ENCODE data around the gene DIS3L2.

Gene DIS3L2

GRCh38 chr2:232073026-232073425 is 111.5 kb downstream of the DIS3L2 start:
- Mint-ChIP-seq H3K9me3 (no peaks in the 10 kb centered on the region), H3K36me3 (ENCODE audit: insufficient read depth) (no peaks in the 10 kb centered on the region), H3K27ac (ENCODE audit: low read depth) (no peak overlapping the region), H3K4me3 (no peak overlapping the region), H3K27me3 (no peaks in the 10 kb centered on the region), H3K4me1 (peaks cover 34% of the 10 kb centered on the region)
- no peak for ATAC-seq (replicated peaks; ENCODE audit: extremely low read depth, poor library complexity, severe bottlenecking)
- DNase-seq (ENCODE audit: low spot score in 2 of 2) = no peak

- peaks cover 38% of the 10 kb centered on the region for H3K4me1 Mint-ChIP-seq
- H3K36me3 Mint-ChIP-seq (ENCODE audit: insufficient read depth) = no peaks in the 10 kb centered on the region
- ATAC-seq (replicated peaks; ENCODE audit: extremely low read depth, poor library complexity, severe bottlenecking) (no peak), DNase-seq (ENCODE audit: low spot score in 2 of 2) (no peak)
- H3K4me3 Mint-ChIP-seq = no peak overlapping the region
- no peaks in the 10 kb centered on the region for H3K27me3 Mint-ChIP-seq
- no peak overlapping the region for H3K27ac Mint-ChIP-seq (ENCODE audit: low read depth)
- H3K9me3 Mint-ChIP-seq = no peaks in the 10 kb centered on the region
Observed at GRCh38 chr2:232073699-232074098, 112.2 kb downstream of the DIS3L2 start.

DNA sequence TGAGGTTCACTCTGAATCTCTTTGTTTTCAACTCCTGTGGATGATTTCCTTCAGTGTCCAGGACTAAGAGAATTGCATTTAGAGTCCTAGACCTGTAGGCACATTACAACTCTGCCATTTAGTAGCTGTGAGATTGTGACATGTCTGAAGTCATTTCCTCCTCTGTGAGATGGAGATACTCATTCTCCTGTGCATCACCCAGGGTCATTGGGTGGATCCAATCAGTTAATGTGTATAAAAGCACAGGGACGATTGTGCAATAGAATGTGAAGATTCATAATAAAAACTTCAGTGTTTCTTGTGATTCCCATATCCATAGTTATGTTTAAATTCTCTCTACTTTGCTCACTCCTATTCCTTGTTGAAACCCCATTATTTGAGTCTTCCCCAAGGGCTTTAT is 113.6 kb downstream of the DIS3L2 start:
- Mint-ChIP-seq H3K9me3 (no peaks in the 10 kb centered on the region), H3K36me3 (ENCODE audit: insufficient read depth) (peaks cover 1% of the 10 kb centered on the region), H3K4me3 (no peak overlapping the region), H3K27ac (ENCODE audit: low read depth) (no peak overlapping the region), H3K4me1 (peaks cover 41% of the 10 kb centered on the region), H3K27me3 (no peaks in the 10 kb centered on the region)
- DNase-seq (ENCODE audit: low spot score in 2 of 2) = no peak
- ATAC-seq (replicated peaks; ENCODE audit: extremely low read depth, poor library complexity, severe bottlenecking) = no peak

- no peak overlapping the region for H3K4me3 Mint-ChIP-seq
- H3K4me1 Mint-ChIP-seq = peaks cover 44% of the 10 kb centered on the region
- H3K27me3 Mint-ChIP-seq = no peaks in the 10 kb centered on the region
- DNase-seq (ENCODE audit: low spot score in 2 of 2) (no peak), ATAC-seq (replicated peaks; ENCODE audit: extremely low read depth, poor library complexity, severe bottlenecking) (no peak)
- no peaks in the 10 kb centered on the region for H3K9me3 Mint-ChIP-seq
- peaks cover 1% of the 10 kb centered on the region for H3K36me3 Mint-ChIP-seq (ENCODE audit: insufficient read depth)
- no peak overlapping the region for H3K27ac Mint-ChIP-seq (ENCODE audit: low read depth)
Observed at GRCh38 chr2:232075859-232076258, 114.3 kb downstream of the DIS3L2 start.

GRCh38 chr2:232076272-232076671 is 114.8 kb downstream of the DIS3L2 start:
- no peak for DNase-seq (ENCODE audit: low spot score in 2 of 2)
- no peak overlapping the region for H3K4me3 Mint-ChIP-seq
- H3K4me1 Mint-ChIP-seq = peaks cover 41% of the 10 kb centered on the region
- H3K9me3 Mint-ChIP-seq = no peaks in the 10 kb centered on the region
- peaks cover 1% of the 10 kb centered on the region for H3K36me3 Mint-ChIP-seq (ENCODE audit: insufficient read depth)
- no peak overlapping the region for H3K27ac Mint-ChIP-seq (ENCODE audit: low read depth)
- H3K27me3 Mint-ChIP-seq = no peaks in the 10 kb centered on the region
- no peak for ATAC-seq (replicated peaks; ENCODE audit: extremely low read depth, poor library complexity, severe bottlenecking)

DNA sequence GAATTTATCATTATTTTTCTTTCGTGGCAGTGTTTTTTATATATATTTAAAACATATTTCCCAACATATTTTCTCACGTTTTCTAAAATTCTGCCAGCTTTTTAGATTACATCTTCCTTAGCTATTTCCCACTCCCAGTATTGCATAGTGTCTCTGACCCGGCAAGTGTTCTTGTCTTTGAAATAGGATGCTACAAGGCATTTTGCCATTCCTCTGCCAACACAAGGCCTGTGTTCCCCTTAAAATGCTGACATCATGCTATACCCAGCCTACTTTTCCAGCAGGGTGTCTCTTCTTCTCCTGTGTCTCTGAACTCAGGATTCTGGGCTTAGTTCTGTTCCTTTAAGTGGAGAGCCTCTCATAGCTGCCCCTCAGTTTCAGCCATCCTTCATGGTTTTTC is 115.2 kb downstream of the DIS3L2 start:
- Mint-ChIP-seq H3K4me1 (peaks cover 37% of the 10 kb centered on the region), H3K36me3 (ENCODE audit: insufficient read depth) (peaks cover 1% of the 10 kb centered on the region), H3K4me3 (no peak overlapping the region), H3K9me3 (no peaks in the 10 kb centered on the region), H3K27me3 (no peaks in the 10 kb centered on the region), H3K27ac (ENCODE audit: low read depth) (no peak overlapping the region)
- no peak for DNase-seq (ENCODE audit: low spot score in 2 of 2)
- ATAC-seq (replicated peaks; ENCODE audit: extremely low read depth, poor library complexity, severe bottlenecking) = no peak

GRCh38 chr2:232085164-232085563 is 123.7 kb downstream of the DIS3L2 start:
- H3K27me3 Mint-ChIP-seq = no peaks in the 10 kb centered on the region
- ATAC-seq (replicated peaks; ENCODE audit: extremely low read depth, poor library complexity, severe bottlenecking) = no peak
- no peaks in the 10 kb centered on the region for H3K9me3 Mint-ChIP-seq
- H3K27ac Mint-ChIP-seq (ENCODE audit: low read depth) = no peak overlapping the region
- H3K4me1 Mint-ChIP-seq = peaks cover 16% of the 10 kb centered on the region
- DNase-seq (ENCODE audit: low spot score in 2 of 2) = no peak
- H3K36me3 Mint-ChIP-seq (ENCODE audit: insufficient read depth) = peaks cover 8% of the 10 kb centered on the region
- H3K4me3 Mint-ChIP-seq = no peak overlapping the region

- DNase-seq (ENCODE audit: low spot score in 2 of 2) = no peak
- Mint-ChIP-seq H3K36me3 (ENCODE audit: insufficient read depth) (peaks cover 8% of the 10 kb centered on the region), H3K4me1 (peaks cover 18% of the 10 kb centered on the region), H3K27ac (ENCODE audit: low read depth) (no peak overlapping the region), H3K9me3 (no peaks in the 10 kb centered on the region), H3K27me3 (no peaks in the 10 kb centered on the region), H3K4me3 (no peak overlapping the region)
- ATAC-seq (replicated peaks; ENCODE audit: extremely low read depth, poor library complexity, severe bottlenecking) = no peak
Observed at GRCh38 chr2:232085826-232086425, 124.4 kb downstream of the DIS3L2 start.

DNA sequence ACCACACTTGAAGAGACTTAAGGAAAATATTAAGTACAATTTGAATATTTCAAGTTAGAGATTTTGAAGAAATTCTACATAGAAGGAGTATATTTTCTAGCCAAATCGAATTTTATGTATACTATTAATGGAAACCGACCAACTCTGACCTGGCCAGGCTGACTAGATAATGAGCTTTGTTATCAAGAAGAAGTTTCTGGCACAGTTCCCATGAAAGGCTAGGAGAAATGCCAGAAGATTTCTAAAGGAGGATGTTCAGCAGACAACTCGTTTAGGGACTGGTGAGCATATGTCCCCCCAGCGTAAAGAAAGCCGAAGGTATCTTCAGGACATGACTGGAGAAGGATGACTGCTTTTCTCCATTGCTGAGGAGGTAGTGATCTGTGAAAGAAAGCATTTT is 127.3 kb downstream of the DIS3L2 start:
- Mint-ChIP-seq H3K27me3 (no peaks in the 10 kb centered on the region), H3K4me3 (no peak overlapping the region), H3K27ac (ENCODE audit: low read depth) (no peak overlapping the region), H3K4me1 (peaks cover 29% of the 10 kb centered on the region), H3K36me3 (ENCODE audit: insufficient read depth) (peaks cover 8% of the 10 kb centered on the region), H3K9me3 (no peaks in the 10 kb centered on the region)
- ATAC-seq (replicated peaks; ENCODE audit: extremely low read depth, poor library complexity, severe bottlenecking) = no peak
- no peak for DNase-seq (ENCODE audit: low spot score in 2 of 2)

DNA sequence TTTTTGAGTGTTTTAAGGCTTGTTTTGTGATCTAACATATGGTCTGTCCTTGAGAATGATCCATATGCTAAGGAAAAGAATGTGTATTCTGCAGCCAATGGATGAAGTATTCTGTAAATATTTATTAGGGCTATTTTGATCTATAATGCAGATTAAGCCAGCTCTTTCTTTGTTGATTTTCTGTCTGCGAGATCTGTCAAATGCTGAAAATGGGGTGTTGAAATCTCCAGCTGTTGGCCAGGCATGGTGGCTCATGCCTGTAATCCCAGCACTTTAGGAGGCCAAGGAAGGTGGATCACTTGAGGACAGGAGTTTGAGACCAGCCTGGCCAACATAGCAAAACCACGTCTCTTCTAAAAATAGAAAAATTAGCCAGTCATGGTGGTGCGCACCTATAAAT is 132.7 kb downstream of the DIS3L2 start:
- Mint-ChIP-seq H3K27me3 (no peaks in the 10 kb centered on the region), H3K36me3 (ENCODE audit: insufficient read depth) (peaks cover 2% of the 10 kb centered on the region), H3K4me1 (peaks cover 32% of the 10 kb centered on the region), H3K27ac (ENCODE audit: low read depth) (no peak overlapping the region), H3K4me3 (no peak overlapping the region), H3K9me3 (peaks cover 20% of the 10 kb centered on the region)
- DNase-seq (ENCODE audit: low spot score in 2 of 2) (no peak), ATAC-seq (replicated peaks; ENCODE audit: extremely low read depth, poor library complexity, severe bottlenecking) (no peak)

GRCh38 chr2:232094883-232095282 is 133.4 kb downstream of the DIS3L2 start:
- H3K4me1 Mint-ChIP-seq = peaks cover 32% of the 10 kb centered on the region
- peaks cover 20% of the 10 kb centered on the region for H3K9me3 Mint-ChIP-seq
- peaks cover 2% of the 10 kb centered on the region for H3K36me3 Mint-ChIP-seq (ENCODE audit: insufficient read depth)
- no peak overlapping the region for H3K27ac Mint-ChIP-seq (ENCODE audit: low read depth)
- ATAC-seq (replicated peaks; ENCODE audit: extremely low read depth, poor library complexity, severe bottlenecking) (no peak), DNase-seq (ENCODE audit: low spot score in 2 of 2) (no peak)
- no peak overlapping the region for H3K4me3 Mint-ChIP-seq
- no peaks in the 10 kb centered on the region for H3K27me3 Mint-ChIP-seq

DNA sequence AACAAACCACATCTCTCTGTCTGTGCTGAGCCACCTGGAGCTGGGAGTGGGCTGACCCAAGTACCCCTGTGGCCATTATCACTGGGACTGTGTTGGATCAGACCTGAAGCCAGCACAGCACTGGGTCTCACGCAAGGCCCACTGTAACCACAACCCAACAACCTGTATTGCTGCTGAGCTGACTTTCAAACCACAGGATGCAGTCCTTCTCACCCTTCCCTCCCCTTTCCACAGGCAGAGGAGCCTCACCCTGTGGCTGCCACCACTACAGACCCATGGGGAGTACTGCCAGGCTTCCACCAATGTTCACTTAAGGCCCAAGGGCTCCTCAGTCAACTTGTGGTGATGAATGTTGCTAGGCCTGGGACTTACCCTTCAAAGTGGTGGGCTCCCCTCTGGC is 135.7 kb downstream of the DIS3L2 start:
- H3K27ac Mint-ChIP-seq (ENCODE audit: low read depth) = peak overlapping the region; percentile 2
- peaks cover 20% of the 10 kb centered on the region for H3K9me3 Mint-ChIP-seq
- no peak overlapping the region for H3K4me3 Mint-ChIP-seq
- H3K27me3 Mint-ChIP-seq = no peaks in the 10 kb centered on the region
- peaks cover 31% of the 10 kb centered on the region for H3K4me1 Mint-ChIP-seq
- peaks cover 2% of the 10 kb centered on the region for H3K36me3 Mint-ChIP-seq (ENCODE audit: insufficient read depth)
- no peak for ATAC-seq (replicated peaks; ENCODE audit: extremely low read depth, poor library complexity, severe bottlenecking)
- no peak for DNase-seq (ENCODE audit: low spot score in 2 of 2)

DNA sequence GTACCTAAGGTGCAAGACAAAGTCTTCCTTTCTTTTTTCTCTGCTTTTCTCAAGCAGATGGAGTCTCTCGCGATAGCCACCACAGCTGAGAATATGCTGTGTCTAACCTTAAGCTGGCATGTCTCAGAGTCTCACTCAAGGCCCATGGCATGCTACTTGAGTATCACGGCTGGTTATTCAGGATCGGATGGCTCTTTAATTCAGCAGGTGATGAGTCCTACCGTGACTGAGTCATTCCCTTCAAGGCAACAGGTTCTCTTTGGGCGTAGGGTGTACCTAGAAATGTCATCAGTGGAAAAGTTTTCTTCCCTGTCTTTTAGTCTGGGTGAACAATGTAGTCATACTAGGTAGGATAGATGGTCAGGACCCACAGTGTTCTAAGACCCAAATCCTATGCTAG is 136.2 kb downstream of the DIS3L2 start:
- peaks cover 2% of the 10 kb centered on the region for H3K36me3 Mint-ChIP-seq (ENCODE audit: insufficient read depth)
- DNase-seq (ENCODE audit: low spot score in 2 of 2) (no peak), ATAC-seq (replicated peaks; ENCODE audit: extremely low read depth, poor library complexity, severe bottlenecking) (no peak)
- no peaks in the 10 kb centered on the region for H3K27me3 Mint-ChIP-seq
- peaks cover 20% of the 10 kb centered on the region for H3K9me3 Mint-ChIP-seq
- peak overlapping the region; percentile 2 for H3K27ac Mint-ChIP-seq (ENCODE audit: low read depth)
- H3K4me3 Mint-ChIP-seq = no peak overlapping the region
- peaks cover 30% of the 10 kb centered on the region for H3K4me1 Mint-ChIP-seq

GRCh38 chr2:232102380-232102779 is 140.9 kb downstream of the DIS3L2 start:
- no peaks in the 10 kb centered on the region for H3K27me3 Mint-ChIP-seq
- no peak for ATAC-seq (replicated peaks; ENCODE audit: extremely low read depth, poor library complexity, severe bottlenecking)
- no peaks in the 10 kb centered on the region for H3K36me3 Mint-ChIP-seq (ENCODE audit: insufficient read depth)
- H3K4me1 Mint-ChIP-seq = peaks cover 11% of the 10 kb centered on the region
- DNase-seq (ENCODE audit: low spot score in 2 of 2) = no peak
- H3K27ac Mint-ChIP-seq (ENCODE audit: low read depth) = no peak overlapping the region
- H3K4me3 Mint-ChIP-seq = no peak overlapping the region
- H3K9me3 Mint-ChIP-seq = no peaks in the 10 kb centered on the region
